HG02759 (cell line): ENCODE data around the gene BACE2.

Experiments used
- ATAC-seq: cut with Tn5 transposase; IDR thresholded peaks from one replicate; pipeline ENCODE4 v1.9.1; 2021; ENCODE audit warnings: mild to moderate bottlenecking, moderate library complexity; ENCODE audit not compliant: unreplicated experiment

The BACE2 gene

GRCh38 chr21:41317063-41317392, 149.1 kb downstream of the BACE2 start:
- ATAC-seq = no peak

DNA sequence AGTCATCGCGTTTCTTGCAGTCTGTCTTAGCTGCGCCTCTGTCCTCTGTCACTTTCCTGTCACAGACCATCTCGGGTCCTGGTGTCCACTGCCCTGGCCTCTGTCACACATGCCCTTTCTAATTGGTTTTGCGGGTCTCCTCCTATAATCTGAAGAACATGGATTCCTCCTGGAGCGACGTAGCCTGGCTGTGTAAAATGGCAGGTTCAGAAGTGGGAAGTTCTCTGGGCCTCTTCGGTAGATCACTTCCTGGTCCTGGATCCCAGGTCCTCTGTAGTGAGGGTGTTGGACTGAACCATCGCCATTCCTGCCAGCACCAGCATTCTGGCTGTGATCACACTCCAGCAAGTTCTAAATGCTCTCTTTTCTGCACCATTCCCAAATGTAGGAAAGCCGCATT, 149.5 kb downstream of the BACE2 start:
- ATAC-seq = no peak

GRCh38 chr21:41318218-41318617, 150.3 kb downstream of the BACE2 start:
- no peak for ATAC-seq

DNA sequence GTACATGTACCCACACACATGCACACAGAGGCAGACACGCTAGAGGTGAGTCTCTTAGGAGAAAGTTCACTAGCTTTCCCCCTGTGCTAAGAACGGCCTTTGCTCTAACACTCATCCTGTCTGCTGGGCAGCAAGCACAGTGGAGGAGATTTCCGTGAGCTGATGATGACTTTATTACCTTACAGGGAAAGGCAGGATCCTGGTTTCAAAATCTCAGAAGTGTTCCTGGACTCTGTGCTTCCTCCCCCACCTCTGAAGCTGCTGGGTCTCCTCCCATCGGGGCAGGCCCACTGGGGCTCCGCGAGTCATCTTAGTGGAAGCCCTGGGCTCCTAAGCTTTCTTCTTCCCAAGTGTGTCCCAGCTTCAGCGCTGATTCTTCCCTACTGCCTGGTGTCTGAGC, 151.3 kb downstream of the BACE2 start:
- no peak for ATAC-seq

DNA sequence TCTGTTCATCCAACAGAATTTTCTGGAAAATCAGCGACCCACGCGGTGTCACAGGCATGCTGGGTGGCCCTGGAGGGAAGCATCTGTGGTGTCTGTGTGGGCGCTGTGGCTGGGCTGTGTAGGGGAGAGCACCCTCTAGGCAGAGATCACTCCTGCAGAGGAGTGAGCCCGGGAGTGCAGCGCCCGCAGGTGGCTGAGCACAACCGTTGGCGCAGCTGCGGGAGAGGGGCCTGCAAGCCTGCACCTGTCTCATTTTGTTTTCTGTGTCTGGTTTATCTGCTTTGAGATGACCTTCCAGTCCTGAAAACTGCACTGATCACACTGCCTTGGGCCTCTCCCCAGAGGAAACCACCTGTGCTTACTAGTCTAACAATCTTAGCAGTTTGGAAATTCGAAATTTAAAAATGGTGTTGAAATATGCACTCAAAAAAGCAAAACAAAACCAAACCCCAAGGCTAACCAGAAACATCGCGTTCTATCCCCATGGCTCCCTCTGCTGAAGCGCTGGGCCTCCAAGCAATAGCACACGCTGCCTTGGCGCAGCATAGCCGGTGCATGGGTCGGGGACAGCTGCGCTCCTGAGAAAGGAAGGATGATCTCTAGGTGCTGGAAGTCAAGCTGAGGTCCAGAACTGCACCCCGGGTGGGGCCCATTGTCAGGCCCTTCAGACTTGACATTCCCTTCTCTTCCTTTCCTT, 153.4 kb downstream of the BACE2 start:
- ATAC-seq = no peak

DNA sequence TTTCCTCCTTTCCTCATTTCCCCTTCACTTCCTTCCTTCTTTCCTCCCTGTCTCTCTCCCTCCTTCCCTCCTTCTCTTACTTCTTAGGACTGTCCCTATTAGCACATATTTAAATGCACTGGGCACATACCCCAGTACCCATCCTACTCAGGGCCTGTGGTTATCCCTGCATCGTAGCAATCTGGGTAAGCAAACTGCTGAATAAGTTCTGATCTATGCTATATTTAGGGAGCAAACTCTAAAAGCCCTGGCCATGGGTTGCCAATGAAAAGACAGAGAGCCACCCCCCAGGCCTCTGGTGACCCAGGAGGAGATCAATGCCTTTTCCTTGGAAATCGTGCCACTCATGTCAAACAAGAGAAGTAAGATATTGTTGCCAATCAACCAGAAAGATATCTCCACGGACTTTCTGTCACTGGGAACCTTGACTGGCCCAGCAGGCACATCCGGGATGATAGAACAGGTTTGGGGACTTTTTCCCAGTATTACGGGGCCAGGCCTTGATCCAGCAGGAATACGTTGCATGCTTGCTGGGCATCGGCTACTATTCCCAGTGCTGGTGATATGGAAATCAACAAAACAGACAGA, 154.0 kb downstream of the BACE2 start:
- no peak for ATAC-seq

GRCh38 chr21:41322496-41323382, 154.8 kb downstream of the BACE2 start:
- no peak for ATAC-seq

- ATAC-seq = no peak
Measured at GRCh38 chr21:41325138-41325912, 157.4 kb downstream of the BACE2 start.

DNA sequence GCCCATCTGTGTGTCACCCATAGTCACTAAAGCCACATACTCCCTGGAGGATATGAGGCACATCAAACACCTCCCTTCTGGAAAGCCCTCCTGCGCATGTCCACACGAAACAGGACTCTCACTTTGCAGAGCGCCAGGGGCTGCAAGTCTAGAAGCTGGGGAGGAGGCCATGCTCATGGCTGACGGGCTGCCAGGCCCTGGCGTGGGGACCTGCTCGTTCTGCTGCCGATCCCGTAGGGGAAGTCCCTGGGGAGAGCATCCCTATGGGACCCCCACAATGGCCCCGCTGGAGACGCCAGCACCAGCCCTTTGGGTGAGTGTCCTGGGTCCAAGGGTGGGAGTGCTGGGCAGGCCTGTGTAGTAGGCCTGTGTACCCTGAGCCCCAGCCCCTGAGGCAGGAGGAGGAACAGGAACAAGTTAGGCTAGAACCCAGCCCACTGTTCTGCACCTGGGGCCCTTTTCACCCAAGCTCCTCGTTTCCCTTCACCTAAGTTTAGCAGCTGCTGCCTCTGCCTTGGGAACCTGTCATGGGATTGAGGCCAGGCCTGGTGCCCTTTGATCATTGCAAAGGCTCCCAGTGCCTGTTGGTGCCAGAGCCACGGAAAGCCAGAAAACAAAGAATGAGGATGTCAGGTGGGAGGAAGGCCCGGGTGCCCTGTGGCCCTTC, 158.6 kb downstream of the BACE2 start:
- ATAC-seq = no peak

GRCh38 chr21:41327753-41328152, 159.8 kb downstream of the BACE2 start:
- ATAC-seq = no peak

DNA sequence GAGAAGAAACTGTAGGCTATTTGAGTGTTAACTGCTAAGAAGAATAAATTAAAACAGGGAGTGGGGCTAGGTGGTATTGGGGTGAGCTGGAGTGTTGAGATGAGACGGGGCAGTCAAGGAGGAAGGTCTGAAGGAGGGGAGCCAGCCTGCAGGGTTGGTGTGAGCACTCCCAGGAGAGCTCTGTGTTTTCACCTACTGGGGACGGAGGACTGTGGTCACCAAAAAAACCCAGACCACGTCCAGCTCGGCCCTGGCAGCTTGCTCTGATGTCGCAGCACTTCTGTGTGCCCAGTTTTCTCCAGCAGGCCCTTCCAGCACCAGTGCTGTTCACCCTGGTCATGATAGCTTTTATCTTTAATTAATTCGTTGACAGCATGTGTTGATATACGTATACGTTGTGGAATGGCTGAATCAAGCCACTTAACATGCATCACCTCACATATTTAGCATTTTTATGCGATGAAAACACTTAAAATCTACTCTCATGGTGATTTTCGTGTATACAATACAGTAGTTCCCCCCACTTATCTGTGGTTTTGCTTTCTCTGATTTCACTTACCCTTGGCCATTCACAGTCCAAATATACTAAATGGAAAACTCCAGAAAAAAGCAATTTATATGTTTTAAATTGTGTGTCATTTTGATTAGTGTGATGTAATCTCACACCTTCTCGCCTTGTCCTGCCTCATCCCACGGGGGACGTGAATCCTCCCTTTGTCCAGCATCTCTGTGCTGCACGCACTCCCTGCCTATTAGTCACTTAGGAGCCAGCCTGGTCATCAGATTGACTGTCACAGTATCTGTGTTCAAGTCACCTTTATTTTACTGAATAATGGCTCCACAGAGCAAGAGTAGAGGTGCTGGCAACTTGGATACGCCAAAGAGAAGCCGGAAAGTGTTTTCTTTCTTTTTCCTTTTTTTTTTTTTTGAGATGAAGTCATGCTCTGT, 161.0 kb downstream of the BACE2 start:
- no peak for ATAC-seq
